GM19463 (cell line): ENCODE measurements around the gene RPE65.
"Not testable (repeated sequence)": the region's sequence is repeated elsewhere in the genome, so short reads cannot be mapped to it uniquely, and the experiment has no call there.

ENCODE experiments used
- ATAC-seq: cut with Tn5 transposase; IDR thresholded peaks from one replicate; pipeline ENCODE4 v1.9.1; 2021; ENCODE audit warnings: mild to moderate bottlenecking, moderate library complexity; ENCODE audit not compliant: unreplicated experiment

RPE65 gene

GRCh38 chr1:68449901-68450300 lies at the start of gene RPE65:
RPE65 (minus strand) TSS chr1:68449954; CDS start chr1:68449905, 49 bp downstream.
- ATAC-seq: no peak

- peak; percentile 8 for ATAC-seq
Measured at GRCh38 chr1:68497358-68497698, 47.6 kb upstream of the RPE65 start.

DNA sequence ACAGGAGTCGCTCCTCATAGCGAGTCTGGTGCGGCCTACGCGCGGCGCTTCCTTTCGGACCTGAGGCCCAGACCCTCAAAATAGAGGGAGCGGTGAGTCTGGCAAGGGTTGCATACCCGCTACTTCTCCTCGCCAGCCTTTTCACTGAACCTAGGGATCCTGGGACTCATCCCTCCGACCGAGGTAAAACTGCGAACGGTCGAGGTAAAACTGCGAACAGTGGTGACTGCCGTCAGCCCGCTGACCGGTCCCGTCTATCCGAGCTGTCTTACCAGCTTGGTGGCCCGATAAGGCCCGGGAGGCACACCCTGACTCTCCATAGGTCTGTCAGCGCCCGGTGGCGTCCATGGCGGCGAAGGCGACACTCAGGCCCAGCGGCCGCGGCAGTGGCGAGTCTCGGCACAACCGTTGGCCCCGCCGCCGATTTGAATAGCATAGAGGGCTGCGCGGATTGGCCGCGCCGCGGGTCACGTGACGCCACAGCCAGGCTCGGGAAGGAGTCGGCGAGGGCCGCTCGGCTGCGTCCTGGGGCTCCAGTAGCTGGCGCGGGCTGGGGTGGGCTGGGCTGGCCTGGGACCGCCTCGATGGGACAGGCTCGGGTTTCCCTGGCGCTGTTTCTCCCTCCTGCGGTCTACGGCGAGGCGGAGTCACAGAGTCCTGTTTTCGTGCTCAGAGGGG lies 47.1 kb upstream of the RPE65 start, which contains the start of gene DEPDC1:
Gene DEPDC1, minus strand, starts transcription at position 403 of the 678 bp plus-strand sequence. Its CDS starts 83 bp downstream, at position 320.
- ATAC-seq: peak; percentile 94

DNA sequence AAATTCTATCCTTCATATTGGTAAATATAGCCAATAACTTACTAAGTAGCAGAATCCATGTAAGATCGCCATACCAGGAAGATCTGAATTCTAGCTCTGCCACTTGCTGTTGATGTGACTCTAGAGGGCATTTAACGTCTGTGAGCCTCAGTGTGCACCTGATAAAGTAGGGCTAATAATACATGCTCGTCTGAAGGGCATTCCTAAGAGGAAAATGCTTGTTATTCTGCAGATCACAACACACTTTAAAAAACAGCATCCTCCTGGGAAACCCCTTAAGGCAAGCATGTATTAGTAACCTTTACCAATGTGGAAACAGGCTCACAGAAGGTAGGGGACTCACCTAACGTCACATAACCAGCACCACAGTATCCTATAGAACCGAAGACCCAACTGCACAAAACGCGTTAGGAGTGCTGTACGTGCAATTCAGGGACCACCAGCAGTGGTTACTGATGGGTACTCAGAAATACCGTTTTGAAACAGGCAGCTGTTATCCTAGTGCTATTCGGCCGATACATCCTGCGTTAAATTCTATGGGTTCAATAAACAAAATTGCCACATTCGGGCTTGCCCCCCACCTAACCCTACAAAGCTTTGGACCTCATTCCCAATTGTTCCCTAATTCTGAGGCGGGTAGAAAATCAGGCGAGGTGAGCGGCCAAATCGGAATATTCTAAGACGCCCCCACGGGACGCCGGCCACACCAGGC lies 46.4 kb upstream of the RPE65 start:
- ATAC-seq: no peak

GRCh38 chr1:68495532-68495931 lies 45.8 kb upstream of the RPE65 start:
- ATAC-seq: no peak

DNA sequence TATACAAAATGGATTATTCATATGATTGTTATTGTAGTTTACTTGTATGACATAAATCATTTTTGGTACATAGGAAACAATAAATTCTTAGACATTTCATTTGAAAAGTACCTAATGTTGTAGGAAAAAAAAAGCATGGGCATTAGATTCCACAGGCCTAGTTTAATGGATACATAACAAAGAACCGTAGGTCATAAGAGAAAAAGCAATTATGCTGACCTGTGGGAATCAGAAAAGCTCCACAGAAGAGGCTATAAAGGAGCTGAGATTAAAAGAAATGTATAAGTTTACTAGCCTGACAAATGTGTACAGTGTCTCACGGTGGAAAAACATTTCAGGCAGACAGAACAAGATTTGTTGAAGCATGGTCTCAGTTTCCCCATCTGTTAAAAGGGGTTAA lies 43.4 kb upstream of the RPE65 start:
- no peak for ATAC-seq

DNA sequence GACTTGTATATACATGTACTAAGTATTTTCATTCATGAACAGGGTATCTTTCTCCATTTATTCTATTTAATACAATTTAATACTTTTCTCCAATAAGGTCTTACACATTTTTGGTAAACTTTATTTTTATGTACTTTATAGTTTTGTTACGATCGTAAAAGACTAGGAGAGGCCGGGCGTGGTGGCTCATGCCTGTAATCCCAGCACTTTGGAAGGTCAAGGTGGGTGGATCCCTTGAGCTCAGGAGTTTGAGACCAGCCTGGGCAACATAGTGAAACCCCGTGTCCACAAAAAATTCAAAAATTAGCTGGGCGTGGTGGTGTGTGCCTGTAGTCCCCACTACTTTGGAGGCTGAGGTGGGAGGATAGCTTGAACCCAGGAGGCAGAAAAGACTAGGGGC lies 42.5 kb upstream of the RPE65 start:
- ATAC-seq: not testable (repeated sequence)

DNA sequence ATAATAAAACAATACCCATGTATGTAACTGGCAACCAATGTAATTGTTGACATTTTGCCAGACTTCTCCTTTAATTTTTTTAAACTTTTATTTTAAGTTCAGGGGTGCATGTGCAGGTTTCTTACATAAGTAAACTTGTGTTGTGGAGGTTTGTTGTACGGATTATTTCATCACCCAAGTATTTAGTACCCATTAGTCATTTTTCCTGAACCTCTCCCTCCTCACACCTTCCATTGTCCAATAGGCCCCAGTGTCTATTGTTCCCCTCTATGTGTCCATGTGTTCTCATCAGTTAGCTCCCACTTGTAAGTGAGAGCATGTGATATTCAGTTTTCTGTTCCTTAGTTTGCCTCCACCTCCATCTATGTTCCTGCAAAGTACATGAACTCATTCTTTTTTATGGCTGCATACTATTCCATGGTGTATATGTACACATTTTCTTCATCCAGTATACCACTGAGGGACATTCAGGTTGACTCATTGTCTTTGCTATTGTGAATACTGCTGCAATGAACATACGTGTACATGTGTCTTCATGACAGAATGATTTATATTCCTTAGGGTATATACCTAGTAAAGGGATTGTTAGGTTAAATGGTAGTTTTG lies 40.4 kb upstream of the RPE65 start:
- no peak for ATAC-seq

DNA sequence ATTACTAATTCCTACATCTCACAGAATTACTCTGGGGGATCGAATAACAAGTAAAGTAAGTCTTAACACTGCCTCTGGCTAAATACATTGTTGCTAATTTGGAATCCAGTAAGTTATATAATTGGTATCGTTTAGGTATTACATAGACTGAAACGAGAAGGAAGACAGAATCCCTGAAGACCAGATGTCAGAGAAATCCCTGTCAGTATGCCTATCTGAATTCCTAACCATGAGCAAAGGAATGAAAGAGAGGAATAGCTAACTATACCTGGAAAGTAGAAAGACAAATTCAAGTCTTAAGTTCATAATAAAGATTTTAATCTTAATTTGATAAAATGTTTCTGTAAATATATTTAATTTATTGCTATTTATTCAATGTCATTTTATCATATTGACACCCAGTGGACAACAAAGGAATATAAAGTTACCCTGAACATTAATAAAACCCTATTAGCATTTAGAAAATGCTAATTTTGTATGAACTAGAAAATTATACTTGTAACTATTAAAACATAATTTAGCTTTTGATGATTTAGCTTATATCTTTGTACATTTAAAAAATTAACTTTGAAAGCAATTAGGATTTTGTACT lies 35.8 kb upstream of the RPE65 start:
- ATAC-seq: no peak

DNA sequence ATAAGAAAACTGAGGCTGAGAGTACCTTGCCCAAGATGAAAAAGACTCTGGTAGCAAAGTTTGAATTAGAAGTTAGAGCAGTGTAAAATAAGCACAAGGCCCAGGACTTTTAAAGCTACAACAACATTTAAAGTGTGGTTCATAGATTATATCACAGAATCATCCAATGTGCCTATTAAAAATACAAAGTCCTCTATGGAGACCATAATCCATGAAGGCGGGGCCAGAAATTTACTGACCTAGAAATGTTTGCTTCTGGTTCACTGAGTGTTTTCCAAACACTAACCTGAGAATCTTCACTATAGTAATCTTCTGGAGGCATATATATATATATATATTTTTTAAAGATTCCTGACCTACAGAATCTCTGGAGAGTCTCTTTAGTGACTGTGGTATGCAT lies 34.9 kb upstream of the RPE65 start:
- no peak for ATAC-seq

- no peak for ATAC-seq
Measured at GRCh38 chr1:68481041-68481440, 31.3 kb upstream of the RPE65 start.

DNA sequence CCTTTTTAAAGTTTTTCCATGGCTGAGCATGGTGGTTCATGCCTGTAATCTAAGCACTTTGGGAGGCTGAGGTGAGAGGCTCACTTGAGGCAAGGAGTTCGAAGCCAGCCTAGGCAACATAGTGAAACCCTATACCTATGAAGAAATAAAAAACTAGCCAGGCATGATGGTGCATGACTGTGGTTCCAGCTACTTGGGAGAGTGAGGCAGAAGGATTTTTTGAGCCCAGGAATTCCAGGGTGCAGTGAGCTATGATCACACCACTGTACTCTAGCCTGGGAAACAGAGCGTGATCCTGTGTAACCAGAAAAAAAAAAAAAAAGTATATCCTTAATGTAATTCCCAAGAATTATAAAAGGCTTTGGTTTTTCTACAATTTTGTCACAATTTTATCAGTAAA lies 29.7 kb upstream of the RPE65 start:
- no peak for ATAC-seq

- no peak for ATAC-seq
Measured at GRCh38 chr1:68478662-68479061, 28.9 kb upstream of the RPE65 start.

GRCh38 chr1:68476626-68477025 lies 26.9 kb upstream of the RPE65 start:
- not testable (repeated sequence) for ATAC-seq

- ATAC-seq: no peak
Measured at GRCh38 chr1:68473060-68473459, 23.3 kb upstream of the RPE65 start.

GRCh38 chr1:68470388-68470970 lies 20.7 kb upstream of the RPE65 start:
- no peak for ATAC-seq

- no peak for ATAC-seq
Measured at GRCh38 chr1:68464891-68465290, 15.1 kb upstream of the RPE65 start.

GRCh38 chr1:68460935-68461334 lies 11.2 kb upstream of the RPE65 start:
- no peak for ATAC-seq

DNA sequence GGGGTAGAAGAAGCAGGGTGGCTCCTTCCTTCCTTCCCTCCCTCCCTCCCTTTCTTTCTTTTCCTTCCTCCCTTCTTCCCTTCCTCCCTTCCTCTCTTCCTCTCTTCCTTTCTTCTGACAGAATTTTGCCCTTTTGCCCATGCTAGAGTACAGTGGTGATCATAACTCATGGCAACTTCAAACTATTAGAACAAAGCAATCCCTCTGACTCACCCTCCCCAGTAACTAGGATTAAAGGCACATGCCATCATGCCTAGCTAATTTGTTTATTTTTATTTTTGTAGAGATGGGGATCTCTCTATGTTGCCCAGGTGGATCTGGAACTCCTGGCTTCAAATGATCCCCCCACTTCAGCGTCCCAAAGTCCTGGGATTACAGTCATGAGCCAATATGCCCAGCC lies 10.0 kb upstream of the RPE65 start:
- ATAC-seq: no peak

DNA sequence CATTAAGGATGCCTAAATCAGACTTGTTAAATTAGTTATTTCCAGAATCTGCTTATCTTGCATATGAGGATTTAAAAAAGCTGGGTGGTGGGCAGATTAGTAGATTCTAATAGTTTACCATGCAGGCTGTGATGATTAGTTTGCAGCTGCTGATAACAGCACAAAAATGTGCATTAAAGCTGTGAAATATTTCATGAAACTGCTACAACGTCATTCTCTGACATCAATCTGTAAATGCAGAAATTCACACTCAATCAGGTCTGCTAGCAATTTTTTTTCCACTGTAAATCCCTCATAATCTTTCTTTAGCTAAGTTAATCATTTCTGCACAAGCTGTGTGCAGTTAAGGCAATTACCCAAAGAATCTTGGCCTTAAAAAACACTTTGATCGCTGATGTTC lies 9.3 kb upstream of the RPE65 start:
- ATAC-seq: no peak

- no peak for ATAC-seq
Measured at GRCh38 chr1:68456202-68456601, 6.4 kb upstream of the RPE65 start.
